Activated CD4-positive, alpha-beta T cell treated with anti-CD3 and anti-CD28 coated beads, Interleukin-2, amount 50 U/mL, for 48 hours (primary cell): ENCODE measurements around the gene HOXC4.
A peak's percentile ranks its signal among the peaks of the same experiment; 100 is the strongest.

ENCODE experiments used
- DNase-seq, 2 experiments: peaks; one replicate each; pipeline ENCODE4 v3.0.0-alpha.2; 2020

HOXC4 gene

GRCh38 chr12:54016051-54016450 lies 37.6 kb upstream of the HOXC4 start:
- DNase-seq: no peak

GRCh38 chr12:54016478-54016964 lies 37.1 kb upstream of the HOXC4 start:
- DNase-seq: no peak

GRCh38 chr12:54017027-54017788 lies 36.4 kb upstream of the HOXC4 start:
- DNase-seq: no peak

GRCh38 chr12:54017878-54018467 lies 35.7 kb upstream of the HOXC4 start:
- peak; percentile 65 to 70 for DNase-seq

- DNase-seq: no peak
Measured at GRCh38 chr12:54018468-54018984, 35.1 kb upstream of the HOXC4 start.

- DNase-seq: no peak
Measured at GRCh38 chr12:54019091-54019811, 34.4 kb upstream of the HOXC4 start.

- DNase-seq: no peak
Measured at GRCh38 chr12:54019924-54020590, 33.6 kb upstream of the HOXC4 start.

- no peak for DNase-seq
Measured at GRCh38 chr12:54020591-54021405, 32.8 kb upstream of the HOXC4 start.

- no peak for DNase-seq
Measured at GRCh38 chr12:54021432-54022013, 32.1 kb upstream of the HOXC4 start.

- no peak for DNase-seq
Measured at GRCh38 chr12:54022960-54023884, 30.4 kb upstream of the HOXC4 start.

GRCh38 chr12:54024127-54024526 lies 29.5 kb upstream of the HOXC4 start:
- DNase-seq: no peak

- no peak for DNase-seq
Measured at GRCh38 chr12:54024581-54025305, 28.9 kb upstream of the HOXC4 start.

- DNase-seq: no peak
Measured at GRCh38 chr12:54025499-54026405, 27.9 kb upstream of the HOXC4 start.

GRCh38 chr12:54026640-54027441 lies 26.8 kb upstream of the HOXC4 start:
- DNase-seq: no peak

GRCh38 chr12:54027442-54027786 lies 26.2 kb upstream of the HOXC4 start:
- DNase-seq: no peak

GRCh38 chr12:54028314-54029201 lies 25.1 kb upstream of the HOXC4 start, which contains the start of gene HOXC6:
Gene HOXC6, plus strand, starts transcription at chr12:54028440. Its CDS starts 82 bp downstream, at chr12:54028522.
- no peak for DNase-seq
